HEK293T (cell line): Measurements from ENCODE around the gene LRRC4C.

Experiments used
- CTCF ChIA-PET: fragments of 350-600 bp; formaldehyde crosslinking; extraction: SDS; loops from one replicate; lab custom pipeline; 2021; ENCODE audit warnings: antibody characterized with exemption, inconsistent platforms; lab: Yijun Ruan, JAX
- POLR2A ChIA-PET: fragments of 350-600 bp; formaldehyde crosslinking; extraction: SDS; loops from one replicate; lab custom pipeline; 2020; ENCODE audit warnings: antibody characterized with exemption, inconsistent platforms; lab: Yijun Ruan, JAX
- DNase-seq: peaks from one replicate; pipeline ENCODE4 v3.0.0; 2012; ENCODE audit warnings: mixed read lengths; ENCODE audit errors: extremely low spot score
- ARNT ChIP-seq: fragments of 450-650 bp; IDR thresholded peaks from 2 replicates; pipeline ENCODE4 v1.6.1; 2017; ENCODE audit warnings: mild to moderate bottlenecking
- BHLHE40 ChIP-seq: fragments of 450-650 bp; IDR thresholded peaks from 2 replicates; pipeline ENCODE4 v1.6.1; 2016; ENCODE audit warnings: mild to moderate bottlenecking, moderate library complexity, borderline replicate concordance
- CTBP1 ChIP-seq: fragments of 450-650 bp; IDR thresholded peaks from 2 replicates; pipeline ENCODE4 v1.6.1; 2016; ENCODE audit warnings: borderline replicate concordance
- ELF4 ChIP-seq: fragments of 450-650 bp; IDR thresholded peaks from 2 replicates; pipeline ENCODE4 v1.6.1; 2017; ENCODE audit warnings: antibody characterized with exemption
- FOXA1 ChIP-seq: fragments of 450-650 bp; IDR thresholded peaks from 2 replicates; pipeline ENCODE4 v1.6.1; 2016; ENCODE audit warnings: mild to moderate bottlenecking
- FOXK2 ChIP-seq: fragments of 450-650 bp; IDR thresholded peaks from 2 replicates; pipeline ENCODE4 v1.6.1; 2016; ENCODE audit warnings: mild to moderate bottlenecking
- FOXM1 ChIP-seq: fragments of 450-650 bp; IDR thresholded peaks from 2 replicates; pipeline ENCODE4 v1.6.1; 2017; ENCODE audit warnings: mild to moderate bottlenecking, borderline replicate concordance
- HDGF ChIP-seq: fragments of 450-650 bp; IDR thresholded peaks from 2 replicates; pipeline ENCODE4 v1.6.1; 2017; ENCODE audit warnings: antibody characterized with exemption, borderline replicate concordance
- L3MBTL2 ChIP-seq: fragments of 450-650 bp; conservative IDR thresholded peaks from 2 replicates; pipeline ENCODE4 v1.6.1; 2016; ENCODE audit warnings: mild to moderate bottlenecking
- LEF1 ChIP-seq: fragments of 450-650 bp; IDR thresholded peaks from 2 replicates; pipeline ENCODE4 v1.6.1; 2017; ENCODE audit warnings: mild to moderate bottlenecking, borderline replicate concordance
- NFRKB ChIP-seq: fragments of 450-650 bp; IDR thresholded peaks from 2 replicates; pipeline ENCODE4 v1.6.1; 2016; ENCODE audit warnings: mild to moderate bottlenecking, moderate library complexity
- SP1 ChIP-seq: fragments of 450-650 bp; IDR thresholded peaks from 2 replicates; pipeline ENCODE4 v1.6.1; 2017
- SUZ12 ChIP-seq: fragments of 450-650 bp; IDR thresholded peaks from 2 replicates; pipeline ENCODE4 v1.6.1; 2016; ENCODE audit warnings: mild to moderate bottlenecking
- TARDBP ChIP-seq: fragments of 450-650 bp; IDR thresholded peaks from 2 replicates; pipeline ENCODE4 v1.6.1; 2016
- ZNF384 ChIP-seq: fragments of 450-650 bp; IDR thresholded peaks from 2 replicates; pipeline ENCODE4 v1.6.1; 2016
- TF ChIP-seq, protein P1 (sequence below): fragments of 450-650 bp; IDR thresholded peaks from 2 replicates; pipeline ENCODE4 v1.6.1; 2016

LRRC4C gene

GRCh38 chr11:41379084-41379483 is 80.4 kb downstream of the LRRC4C start:
- TF ChIP-seq NFRKB (no peak), FOXM1 (no peak)
- TF ChIP-seq, protein P1, sequence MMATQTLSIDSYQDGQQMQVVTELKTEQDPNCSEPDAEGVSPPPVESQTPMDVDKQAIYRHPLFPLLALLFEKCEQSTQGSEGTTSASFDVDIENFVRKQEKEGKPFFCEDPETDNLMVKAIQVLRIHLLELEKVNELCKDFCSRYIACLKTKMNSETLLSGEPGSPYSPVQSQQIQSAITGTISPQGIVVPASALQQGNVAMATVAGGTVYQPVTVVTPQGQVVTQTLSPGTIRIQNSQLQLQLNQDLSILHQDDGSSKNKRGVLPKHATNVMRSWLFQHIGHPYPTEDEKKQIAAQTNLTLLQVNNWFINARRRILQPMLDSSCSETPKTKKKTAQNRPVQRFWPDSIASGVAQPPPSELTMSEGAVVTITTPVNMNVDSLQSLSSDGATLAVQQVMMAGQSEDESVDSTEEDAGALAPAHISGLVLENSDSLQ: no peak
- CTCF ChIA-PET: no interaction called here
- POLR2A ChIA-PET: no interaction called here

DNA sequence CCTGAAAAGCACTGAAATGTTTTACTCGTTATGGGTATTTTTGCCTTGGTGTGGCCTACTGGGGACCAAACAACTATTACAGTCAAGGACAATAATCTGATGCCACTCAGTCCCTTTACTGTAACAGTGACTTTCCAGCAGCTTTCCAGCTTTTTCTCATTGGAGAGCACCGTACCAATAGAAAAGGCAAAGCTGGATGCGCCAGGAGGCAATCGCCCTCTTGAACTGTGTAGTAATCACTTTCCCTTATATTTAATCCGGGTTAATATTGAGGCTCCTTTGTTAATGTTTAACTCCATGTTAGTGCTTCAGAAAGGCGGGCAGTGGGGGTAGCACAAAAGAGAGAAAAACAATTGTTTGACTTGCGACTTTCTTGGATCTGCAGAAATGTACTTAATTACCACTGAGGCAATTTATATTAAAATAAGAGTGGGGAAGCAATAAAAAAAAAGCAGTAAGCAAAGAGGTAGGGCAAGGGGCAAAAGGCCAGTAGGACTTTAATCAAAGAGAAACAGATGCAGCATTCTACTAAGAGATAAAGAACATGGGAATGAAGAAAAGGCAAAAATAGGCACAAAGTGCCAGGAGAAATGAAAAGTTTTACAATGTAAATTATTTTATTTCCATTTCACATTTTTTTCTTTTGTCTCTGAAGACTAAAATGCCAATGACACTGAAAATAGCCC is 81.6 kb downstream of the LRRC4C start:
- ChIA-PET POLR2A (no interaction called here), CTCF (no interaction called here)
- DNase-seq: no peak

More at GRCh38 chr11:41379084-41379483, 80.4 kb downstream of the LRRC4C start:
- DNase-seq: no peak

DNA sequence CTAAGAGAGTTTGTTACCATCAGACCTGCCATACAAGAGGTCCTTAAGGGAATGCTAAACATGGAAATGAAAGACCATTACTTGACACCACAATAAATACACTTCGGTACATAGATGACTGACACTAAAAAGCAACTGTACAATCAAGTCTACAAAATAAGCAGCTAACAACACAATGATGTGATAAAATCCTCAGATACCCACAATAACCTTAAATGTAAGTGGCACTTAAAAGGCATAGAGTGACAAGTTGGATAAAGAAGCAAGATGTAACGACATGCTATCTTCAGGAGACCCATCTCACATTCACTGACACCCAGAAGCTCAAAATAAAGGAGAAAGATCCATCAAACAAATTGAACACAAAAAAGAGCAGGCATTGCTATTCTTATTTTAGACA is 107.6 kb downstream of the LRRC4C start:
- ChIA-PET CTCF (no interaction called here), POLR2A (no interaction called here)
- no peak for DNase-seq
- TF ChIP-seq FOXA1 (no peak), NFRKB (no peak), TARDBP (no peak), HDGF (no peak), L3MBTL2 (no peak), ELF4 (no peak), BHLHE40 (no peak), FOXK2 (no peak), FOXM1 (no peak), CTBP1 (no peak), SUZ12 (no peak), ZNF384 (no peak), LEF1 (no peak), SP1 (no peak), ARNT (no peak)
- TF ChIP-seq, protein P1: no peak

More for the DNA sequence above, 81.6 kb downstream of the LRRC4C start:
- no peak for TF ChIP-seq CTBP1
- no peak for TF ChIP-seq L3MBTL2
- TF ChIP-seq ELF4: no peak
- no peak for TF ChIP-seq SP1
- no peak for TF ChIP-seq HDGF
- TF ChIP-seq BHLHE40: no peak
- no peak for TF ChIP-seq ZNF384
- TF ChIP-seq SUZ12: no peak
- no peak for TF ChIP-seq FOXA1
- no peak for TF ChIP-seq TARDBP
- TF ChIP-seq FOXM1: no peak
- TF ChIP-seq FOXK2: no peak
- TF ChIP-seq LEF1: no peak
- TF ChIP-seq NFRKB: no peak
- TF ChIP-seq, protein P1: no peak
- no peak for TF ChIP-seq ARNT

GRCh38 chr11:41346042-41346441 is 113.4 kb downstream of the LRRC4C start:
- TF ChIP-seq HDGF: no peak
- TF ChIP-seq LEF1: no peak
- TF ChIP-seq CTBP1: no peak
- no peak for TF ChIP-seq TARDBP
- CTCF ChIA-PET: no interaction called here
- no peak for DNase-seq
- POLR2A ChIA-PET: no interaction called here

DNA sequence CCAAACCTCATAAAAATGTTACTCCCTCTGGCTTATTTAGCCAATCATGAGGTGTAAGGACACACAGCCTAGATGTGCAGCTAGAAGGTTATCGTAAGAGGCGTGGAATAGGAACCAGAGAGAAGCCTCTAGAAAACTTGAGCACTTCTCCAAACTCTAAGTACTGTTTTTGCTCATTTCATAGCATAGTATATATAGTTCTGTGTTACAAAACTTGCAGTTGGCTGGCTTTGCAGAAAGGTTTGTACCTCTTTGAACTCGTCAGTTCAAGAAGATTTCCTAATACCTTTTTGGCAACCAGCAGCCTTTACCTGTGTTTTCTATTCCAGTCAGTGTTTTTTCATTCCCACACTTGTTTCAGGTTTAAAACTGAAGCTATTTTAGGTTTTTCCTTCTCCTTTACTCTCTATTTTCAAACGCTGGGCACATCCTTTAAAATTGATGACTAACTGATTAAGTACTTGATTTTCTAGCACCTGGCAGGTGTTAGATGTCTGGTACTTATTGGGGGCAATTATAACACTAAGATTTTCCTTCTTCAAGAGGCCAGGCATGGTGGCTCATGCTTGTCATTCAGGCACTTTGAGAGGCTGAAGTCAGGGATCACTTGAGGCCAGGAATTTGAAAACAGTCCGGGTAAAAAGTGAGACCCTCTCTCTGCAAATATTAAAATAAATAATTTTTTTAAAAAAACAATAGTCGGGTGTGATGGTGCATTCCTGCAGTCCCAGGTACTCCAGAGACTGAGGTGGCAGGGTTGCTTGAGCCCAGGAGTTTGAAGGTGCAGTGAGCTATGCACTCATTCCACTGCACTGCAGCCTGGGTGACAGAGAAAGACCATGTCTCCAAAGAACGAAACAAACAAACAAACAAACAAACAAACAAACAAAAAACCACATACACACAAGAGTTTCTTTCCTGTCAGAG is 125.2 kb downstream of the LRRC4C start:
- DNase-seq: no peak
- ChIA-PET CTCF (no interaction called here), POLR2A (no interaction called here)
- TF ChIP-seq BHLHE40 (no peak), FOXK2 (no peak)
- TF ChIP-seq, protein P1: no peak

GRCh38 chr11:41333357-41333756 is 126.1 kb downstream of the LRRC4C start:
- POLR2A ChIA-PET: no interaction called here
- CTCF ChIA-PET: interaction anchor here (0.6 kb wide), 1 partner anchor 24 kb away, joined by 3 read pairs; no protein-coding TSS in a partner anchor
- no peak for DNase-seq
- TF ChIP-seq SP1 (no peak), FOXA1 (no peak), ELF4 (no peak), L3MBTL2 (no peak), FOXM1 (no peak), FOXK2 (no peak), SUZ12 (no peak), TARDBP (no peak), HDGF (no peak), NFRKB (no peak), CTBP1 (no peak), LEF1 (no peak), ARNT (no peak)
